ENCODE data around the gene ATP2B3.

- TF ChIP-seq GATA2 (IDR thresholded peaks at IDR 0.05; ENCODE audit: low read depth, low read length) (no peak), GATA3 (IDR thresholded peaks at IDR 0.05; ENCODE audit: low read depth, low read length) (no peak)
Measured at GRCh38 chrX:153510383-153510782, 7.1 kb upstream of the ATP2B3 start.
